HG03457 (cell line): ENCODE data around the gene FOXJ2.
"Not testable (repeated sequence)": the region's sequence is repeated elsewhere in the genome, so short reads cannot be mapped to it uniquely, and the experiment has no call there.

Experiments
- ATAC-seq: cut with Tn5 transposase; IDR thresholded peaks from one replicate; pipeline ENCODE4 v1.9.1; 2021; ENCODE audit warnings: moderate number of reproducible peaks; ENCODE audit not compliant: unreplicated experiment

The FOXJ2 gene

DNA sequence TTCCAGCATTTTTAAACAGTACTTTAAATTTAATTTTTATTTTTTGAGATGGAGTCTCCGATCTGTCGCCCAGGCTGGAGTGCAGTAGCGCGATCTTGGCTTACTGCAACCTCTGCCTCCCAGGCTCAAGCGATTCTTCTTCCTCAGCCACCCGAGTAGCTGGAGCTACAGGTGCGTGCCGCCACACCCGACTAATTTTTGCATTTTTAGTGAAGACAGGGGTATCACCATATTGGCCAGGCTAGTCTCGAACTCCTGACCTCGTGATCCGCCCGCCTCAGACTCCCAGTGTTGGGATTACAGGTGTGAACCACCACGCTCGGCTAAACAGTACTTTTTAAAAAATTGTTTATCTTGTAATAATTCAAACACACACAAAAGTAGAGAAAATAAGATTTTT is 4.2 kb upstream of the FOXJ2 start:
- no peak for ATAC-seq

DNA sequence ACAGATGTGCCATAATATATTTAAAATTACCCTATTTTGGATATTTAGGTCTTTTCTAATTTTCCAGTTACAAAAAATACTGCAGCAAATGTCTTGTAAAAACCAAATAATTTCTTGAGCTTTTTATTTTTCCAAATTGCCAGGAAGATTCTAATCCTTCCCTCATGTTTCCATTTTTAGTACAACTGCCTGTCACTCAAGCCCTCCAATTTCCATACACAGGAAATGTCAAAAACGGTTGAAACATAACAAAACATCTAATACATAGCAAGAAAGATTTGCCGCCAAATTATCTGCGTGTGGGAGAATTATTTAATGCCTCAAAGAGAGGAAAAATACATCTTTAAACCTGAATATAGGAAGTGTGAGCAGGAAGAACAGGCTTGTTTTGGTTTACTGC is 2.3 kb upstream of the FOXJ2 start:
- no peak for ATAC-seq

DNA sequence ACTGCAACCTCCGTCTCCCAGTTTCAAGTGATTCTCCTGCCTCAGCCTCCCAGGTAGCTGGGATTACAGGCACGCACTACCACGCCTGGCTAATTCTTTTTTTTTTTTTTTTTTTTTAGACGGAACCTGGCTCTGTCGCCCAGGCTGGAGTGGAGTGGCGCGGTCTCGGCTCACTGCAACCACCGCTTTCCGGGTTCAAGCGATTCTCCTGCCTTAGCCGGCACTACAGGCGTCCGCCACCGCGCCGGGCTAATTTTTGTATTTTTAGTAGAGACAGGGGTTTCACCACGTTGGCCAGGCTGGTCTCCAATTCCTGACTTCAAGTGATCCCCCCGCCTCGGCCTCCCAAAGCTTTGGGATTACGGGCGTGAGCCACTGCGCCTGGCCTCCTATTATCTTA is 1.5 kb upstream of the FOXJ2 start:
- ATAC-seq, result not testable (repeated sequence)

DNA sequence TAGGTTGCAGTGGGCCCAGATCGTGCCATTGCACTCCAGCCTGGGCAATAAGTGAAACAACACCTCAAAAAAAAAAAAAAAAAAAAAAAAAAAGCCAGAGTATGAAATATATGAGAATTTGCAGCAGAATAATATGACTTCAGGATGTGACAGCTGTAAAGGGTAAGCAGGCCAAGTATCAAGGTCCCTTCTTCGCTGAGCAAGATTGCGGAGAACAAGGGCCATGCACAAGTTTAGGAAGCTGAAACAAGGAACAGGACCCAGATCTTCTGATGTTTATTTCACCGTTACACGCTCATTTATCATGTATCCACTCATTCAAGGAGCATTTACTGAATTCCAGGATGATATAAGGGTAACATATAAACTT is 659 bp upstream of the FOXJ2 start:
- ATAC-seq, result no peak

DNA sequence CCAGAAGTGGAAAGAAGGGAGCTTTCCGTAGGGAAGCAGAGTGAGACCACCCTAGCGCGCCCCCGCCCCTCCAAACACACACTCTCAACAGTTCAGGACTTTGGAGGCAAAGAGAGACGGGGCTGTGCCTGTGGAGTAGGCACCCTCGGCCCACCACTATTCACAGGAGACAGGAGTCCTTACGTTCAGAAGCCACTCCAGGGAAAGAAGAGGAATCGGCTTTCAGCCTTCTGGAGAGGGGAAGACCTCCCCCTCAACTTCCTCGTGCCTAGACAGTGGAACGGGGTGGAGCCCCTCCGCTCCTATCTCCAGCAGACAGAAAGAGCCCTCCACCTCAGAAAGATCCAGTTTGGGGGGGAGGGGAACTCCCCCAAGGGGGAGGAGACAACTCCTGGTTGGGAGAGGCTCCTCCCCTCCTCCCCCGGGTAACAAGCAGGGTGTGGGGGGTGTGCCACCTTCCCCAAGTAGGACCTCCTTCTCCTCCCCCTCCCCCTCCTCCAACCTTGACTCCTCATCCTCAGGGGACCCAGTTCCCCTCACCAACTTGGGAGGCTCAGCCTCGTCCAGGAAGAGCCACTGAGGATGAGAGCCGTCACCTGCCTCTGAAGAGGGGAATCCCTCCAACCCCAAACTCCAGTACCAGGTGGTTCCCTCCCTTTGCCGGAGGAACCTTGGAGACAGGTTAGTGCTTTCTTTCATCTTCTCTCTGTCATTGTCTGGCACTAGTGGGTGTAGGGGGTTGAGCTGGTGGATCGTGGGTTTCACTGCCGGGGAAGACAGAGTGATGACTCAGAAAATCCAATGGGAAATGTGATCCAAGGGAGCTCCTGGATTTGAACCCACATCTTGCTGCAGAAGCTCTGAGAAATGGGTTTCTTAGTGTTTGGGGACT is 883 bp downstream of the FOXJ2 start:
- ATAC-seq, result no peak

DNA sequence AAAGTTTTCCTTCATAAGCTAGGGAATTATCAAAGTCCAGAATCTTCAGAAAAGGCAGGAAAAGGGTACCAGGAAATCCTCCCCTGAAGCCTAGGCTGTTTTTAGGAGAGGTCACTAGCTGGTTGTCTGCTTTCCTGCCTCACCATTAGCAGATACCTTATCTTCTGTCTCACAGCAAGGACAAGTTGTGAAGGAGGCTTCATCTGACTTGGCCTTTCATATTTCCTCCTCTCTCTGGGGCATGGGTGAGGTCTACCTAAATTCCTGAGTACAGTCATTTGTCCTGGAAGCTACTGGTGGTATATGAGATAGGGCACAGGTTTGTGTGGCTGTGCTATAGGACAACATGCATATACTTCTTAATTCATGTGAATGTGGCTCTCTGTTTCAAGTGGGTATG is 2.3 kb downstream of the FOXJ2 start:
- no peak for ATAC-seq

DNA sequence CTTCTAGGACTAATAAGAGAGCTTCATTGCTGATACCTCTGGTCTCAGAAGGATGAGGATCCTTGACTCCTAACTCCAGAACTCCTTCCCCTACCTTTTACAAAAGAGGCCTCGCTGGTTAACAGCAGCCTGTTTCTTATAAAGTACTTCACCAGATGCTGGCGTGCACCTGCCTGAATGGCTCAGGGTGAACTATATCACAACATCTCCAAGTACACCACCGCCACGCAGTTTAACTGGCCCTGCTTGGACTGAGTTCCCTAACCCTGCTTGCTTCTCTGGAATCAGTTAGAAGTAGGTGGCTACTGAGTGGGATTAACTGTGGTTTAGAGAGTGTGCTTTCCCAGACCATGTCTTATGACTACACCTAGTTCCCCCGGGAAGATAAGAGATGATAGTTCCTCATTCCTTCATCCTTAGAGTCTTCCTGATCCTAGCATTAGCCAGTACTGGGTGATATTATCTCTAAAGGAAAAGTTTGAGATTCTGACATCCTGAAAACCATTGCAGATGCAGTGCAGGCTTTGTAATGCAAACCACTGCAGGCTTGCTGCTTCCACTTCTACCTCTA is 3.0 kb downstream of the FOXJ2 start:
- ATAC-seq, result no peak

DNA sequence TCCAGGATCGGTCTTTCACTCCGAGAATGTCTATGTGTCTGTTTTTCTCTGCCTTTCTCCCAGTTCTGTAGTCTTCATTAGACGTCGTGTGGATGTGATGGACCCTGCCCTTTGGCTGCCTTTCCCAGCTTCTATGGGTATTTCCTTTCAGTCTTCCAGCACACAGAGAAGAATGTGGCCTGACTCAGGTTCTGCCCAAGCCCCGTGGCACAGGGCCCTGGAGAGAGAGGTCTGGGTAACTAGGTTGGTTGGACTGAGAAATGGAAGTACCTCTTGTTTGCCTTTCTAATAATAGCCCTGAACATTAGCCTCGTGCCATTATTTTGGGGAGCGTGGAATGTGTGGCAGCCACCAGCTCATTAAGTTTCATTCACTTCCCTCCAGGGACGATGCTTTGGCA is 3.8 kb downstream of the FOXJ2 start:
- no peak for ATAC-seq

DNA sequence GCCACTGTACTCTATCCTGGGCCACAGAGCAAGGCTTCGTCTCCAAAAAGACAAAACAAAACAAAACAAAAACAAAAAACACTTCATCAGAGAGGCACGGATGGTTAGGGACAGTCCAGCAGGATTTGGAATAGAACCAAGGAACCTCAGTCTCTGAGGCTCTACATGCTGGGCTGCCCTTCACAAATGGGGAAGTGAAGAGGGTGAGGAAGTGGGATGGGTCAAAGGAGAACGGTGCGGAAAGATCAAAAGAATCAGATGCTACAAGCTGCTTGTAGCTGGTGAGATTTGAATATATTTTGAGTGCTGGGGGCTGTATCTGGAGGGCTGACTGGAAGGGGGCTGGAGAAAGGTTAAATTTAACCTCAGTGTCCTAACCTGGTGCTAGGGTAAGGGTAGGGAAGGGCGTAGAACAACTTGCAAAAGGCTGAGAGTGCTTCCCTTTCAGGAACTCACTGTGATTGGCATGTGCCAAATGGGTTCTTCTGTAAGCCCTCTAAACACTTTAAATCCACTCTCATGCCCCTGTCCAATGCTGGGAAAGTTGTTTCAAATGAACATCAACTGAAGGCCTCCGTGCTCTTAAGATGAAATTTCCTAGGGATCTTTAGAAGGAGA is 4.6 kb downstream of the FOXJ2 start:
- no peak for ATAC-seq

DNA sequence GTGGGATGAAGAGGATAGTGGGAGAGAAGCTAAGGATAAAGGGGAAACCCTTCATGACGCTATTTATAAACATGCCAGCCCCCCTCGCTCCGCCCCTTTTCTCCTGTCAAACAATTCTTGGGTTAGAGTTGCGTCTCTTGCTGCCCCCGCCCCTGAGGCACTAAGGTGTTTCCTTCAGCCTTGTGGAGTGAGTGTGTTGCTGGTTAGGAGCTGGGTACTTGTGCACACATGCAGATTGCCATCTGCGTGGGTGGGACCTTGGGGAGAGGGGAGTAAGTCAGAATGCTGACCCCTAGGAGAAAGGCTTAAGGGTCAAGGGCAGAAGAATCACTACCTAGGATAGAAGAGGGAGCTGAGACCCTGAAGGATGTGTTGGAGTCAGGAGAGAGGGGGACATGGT is 5.4 kb downstream of the FOXJ2 start:
- no peak for ATAC-seq

DNA sequence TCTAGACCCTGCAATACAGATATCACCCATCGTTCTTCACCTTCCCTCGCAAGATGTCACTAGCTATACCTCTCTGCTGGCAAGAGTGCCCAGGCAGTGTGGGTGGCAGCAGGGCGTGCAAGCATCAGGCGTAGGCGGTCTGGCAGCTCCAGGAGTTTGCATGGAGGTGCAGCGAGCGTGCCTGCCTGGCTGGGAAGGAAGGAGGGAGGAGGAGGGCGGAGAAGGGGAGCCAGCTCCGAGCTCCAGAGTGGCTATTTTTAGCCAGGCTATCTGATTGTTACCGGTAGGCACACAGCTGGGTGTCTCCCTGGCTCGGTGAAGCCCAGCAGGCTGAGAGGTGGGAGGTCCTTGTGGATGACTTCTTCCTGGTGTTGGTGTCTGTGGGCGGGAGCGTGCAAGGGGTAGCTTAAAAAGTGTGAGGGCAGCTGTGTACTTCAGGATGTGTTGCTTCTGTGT is 6.2 kb downstream of the FOXJ2 start:
- no peak for ATAC-seq

DNA sequence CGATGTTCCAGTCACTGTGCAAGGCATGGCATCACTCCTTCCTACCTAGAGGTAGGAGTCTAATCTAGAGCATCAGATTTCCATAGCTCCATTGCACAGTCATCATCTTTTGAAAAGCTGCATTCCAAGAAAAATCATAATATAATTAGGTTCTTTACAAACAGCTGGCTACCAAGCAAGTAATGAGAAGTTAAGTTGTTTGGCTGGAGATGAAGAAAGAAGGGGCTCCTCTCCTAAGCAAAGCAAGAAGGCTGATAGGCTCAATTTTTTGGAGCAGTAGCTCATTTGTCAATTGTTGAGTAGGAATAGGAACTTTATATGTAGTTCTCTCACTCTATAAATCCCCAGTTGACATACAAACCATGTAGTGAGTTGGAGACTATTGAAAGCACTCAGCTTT is 8.3 kb downstream of the FOXJ2 start:
- ATAC-seq, result no peak

DNA sequence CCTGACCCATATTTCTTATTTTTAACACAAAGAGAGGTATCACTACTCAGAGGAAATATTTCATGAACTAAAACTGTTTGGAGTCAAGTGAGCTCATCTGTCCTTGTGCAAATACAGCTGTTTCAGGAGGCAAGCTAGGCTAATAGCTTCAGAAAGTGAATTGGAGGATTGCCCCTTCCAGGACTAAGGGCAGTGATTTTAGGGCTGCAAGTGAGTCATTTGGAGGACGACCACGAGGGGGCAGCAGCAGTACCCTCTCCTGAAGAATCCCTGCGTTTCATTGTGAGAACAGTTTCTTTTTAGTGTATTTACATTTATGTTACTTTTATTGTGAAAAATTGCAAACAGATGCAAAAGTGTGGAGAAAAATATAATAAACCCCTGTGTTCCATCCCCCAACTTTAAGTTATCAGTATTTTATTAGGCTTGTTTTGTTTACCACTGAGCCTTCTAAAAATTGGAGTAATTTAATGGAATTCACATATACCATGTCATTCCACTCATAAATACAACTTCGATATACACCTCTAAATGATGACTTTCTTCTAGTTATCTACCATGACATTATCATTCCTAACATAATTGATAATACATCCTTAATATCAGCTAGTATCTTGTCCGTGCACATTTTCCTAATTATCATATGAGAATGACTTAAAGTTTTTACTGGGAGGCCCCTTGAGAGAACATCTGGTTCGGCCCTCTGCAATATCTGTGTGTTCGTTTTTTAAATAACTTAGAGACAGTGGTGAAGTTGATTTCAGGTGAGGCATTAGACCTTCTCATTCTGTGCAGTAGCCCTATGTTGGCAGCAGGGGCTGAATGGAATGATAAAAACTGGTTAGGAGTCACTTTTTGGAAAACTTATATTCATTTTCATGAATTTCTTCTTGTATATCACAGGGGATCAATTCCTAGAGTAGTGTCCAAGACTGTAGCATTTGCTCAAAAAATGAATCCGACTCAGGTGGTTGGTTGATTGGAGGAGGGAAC is 13.7 kb downstream of the FOXJ2 start:
- no peak for ATAC-seq

DNA sequence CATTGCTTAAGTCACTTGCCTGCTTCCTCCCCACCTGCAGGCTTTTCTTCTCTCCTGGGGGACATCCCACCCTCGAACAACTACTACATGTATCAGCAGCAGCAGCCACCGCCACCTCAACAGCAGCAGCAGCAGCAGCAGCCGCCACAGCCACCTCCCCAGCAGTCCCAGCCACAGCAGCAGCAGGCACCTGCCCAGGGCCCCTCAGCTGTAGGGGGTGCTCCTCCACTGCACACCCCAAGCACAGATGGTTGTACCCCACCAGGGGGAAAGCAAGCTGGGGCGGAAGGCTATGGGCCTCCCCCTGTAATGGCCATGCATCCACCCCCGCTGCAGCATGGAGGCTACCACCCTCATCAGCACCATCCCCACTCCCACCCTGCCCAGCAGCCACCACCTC is 15.3 kb downstream of the FOXJ2 start:
- ATAC-seq, result no peak

DNA sequence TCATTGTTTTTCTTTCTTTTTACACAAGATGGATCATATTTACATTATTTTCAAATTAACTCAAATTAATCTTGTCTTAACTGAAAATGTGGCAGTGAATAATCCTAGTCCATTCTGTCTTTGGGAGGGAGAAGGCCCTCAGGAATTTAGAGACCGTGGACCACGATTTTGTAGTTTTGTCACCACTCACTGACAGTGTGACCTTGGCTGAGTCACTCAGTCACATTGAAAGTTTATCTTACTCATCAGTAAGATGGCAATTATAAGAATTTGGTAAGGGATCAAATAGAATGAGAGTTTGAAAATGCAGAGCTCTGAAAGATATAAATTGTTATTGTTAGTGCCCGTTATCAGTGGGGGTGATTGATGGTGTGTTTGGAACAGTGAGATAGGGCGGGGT is 16.4 kb downstream of the FOXJ2 start:
- ATAC-seq, result no peak

DNA sequence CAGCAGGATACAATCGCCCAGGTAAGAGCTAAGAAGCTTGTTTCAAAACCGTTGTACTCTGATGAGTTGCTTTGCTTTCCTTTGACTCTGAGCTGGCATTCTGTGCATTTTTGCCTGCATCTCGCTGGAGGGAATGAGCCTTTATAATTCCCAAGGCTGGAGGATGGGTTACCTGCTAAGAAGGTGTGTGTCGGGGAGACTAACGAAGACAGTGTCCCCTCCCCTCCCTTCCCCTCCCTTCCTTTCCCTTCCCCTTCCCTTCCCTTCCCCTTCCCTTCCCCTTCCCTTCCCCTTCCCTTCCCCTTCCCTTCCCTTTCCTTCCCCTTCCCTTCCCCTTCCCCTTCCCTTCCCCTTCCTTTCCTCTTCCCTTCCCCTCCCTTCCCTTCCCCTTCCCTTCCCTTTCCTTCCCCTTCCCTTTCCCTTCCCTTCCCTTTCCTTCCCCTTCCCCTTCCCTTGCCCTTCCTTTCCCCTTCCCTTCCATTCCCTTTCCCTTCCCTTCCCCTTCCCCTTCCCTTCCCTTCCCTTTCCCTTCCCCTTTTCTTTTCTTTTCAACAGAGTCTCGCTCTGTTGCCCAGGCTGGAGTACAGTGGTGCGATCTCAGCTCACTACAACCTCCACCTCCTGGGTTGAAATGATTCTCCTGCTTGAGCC is 18.2 kb downstream of the FOXJ2 start:
- ATAC-seq, result no peak

DNA sequence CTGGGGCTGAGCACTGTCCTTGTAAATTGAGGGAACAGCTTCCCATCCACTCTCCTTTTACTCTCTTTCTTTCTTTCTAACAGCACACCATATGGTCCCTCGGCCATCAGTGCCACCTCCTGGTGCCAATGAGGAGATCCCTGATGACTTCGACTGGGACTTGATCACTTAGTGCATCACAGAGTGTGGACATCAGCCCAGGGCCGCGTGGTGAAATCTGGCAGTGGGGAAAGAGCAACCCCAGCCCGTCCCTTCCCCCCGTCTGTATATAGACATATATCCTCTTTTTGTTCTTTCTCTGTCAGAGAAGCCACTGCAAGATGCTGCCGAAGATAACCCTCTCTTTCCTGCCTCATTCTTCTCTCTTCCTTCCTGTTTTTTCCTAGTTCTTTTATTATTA is 20.2 kb downstream of the FOXJ2 start:
- no peak for ATAC-seq

DNA sequence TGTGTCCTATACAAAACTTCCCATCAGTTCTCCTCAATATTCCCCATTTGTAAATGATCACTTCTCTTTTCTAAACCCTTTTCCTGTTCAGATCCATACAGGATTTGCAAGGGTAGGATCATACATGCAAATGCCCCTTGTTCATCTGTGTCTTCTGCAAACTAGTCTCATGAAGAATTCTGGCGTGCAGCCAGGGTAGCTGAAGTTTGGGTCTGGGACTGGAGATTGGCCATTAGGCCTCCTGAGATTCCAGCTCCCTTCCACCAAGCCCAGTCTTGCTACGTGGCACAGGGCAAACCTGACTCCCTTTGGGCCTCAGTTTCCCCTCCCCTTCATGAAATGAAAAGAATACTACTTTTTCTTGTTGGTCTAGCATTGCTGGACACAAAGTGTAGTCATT is 22.3 kb downstream of the FOXJ2 start:
- no peak for ATAC-seq

DNA sequence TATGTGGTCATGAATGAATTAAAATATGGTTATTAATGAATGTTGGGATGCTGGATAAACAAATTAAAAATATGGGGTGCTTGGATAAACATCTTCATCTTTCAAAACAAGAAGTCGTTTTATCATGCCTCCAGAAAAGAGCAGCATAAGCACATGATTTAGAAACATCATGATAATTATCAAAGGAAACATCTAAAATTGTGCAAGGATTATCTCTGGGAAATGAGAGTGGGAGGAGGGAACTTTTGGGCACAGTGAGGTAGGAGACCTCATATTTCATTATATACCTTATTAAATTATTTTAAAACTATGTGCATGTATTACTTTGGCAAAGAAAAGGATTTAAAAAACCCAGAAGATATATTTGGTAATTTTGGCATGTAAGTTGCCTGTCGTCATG is 24.8 kb downstream of the FOXJ2 start:
- no peak for ATAC-seq

DNA sequence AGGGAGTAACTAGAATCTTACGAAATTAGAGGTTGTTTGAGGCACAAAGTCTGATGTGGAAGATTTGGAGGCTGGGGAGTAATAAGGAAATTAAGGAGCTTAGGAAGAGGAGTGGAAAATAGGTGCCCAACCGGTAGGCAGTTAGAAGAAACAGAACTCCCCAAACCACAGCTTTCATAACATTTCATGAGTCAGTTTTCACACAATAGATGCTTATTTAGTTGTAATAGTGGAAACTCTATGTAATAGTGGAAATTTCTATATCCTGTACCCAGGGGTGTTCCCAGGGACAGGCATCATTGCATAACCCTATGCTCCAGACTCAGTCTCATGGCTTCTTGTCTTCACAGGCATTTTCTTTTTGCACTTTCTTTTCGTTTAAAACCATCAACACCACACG is 25.3 kb downstream of the FOXJ2 start:
- no peak for ATAC-seq

DNA sequence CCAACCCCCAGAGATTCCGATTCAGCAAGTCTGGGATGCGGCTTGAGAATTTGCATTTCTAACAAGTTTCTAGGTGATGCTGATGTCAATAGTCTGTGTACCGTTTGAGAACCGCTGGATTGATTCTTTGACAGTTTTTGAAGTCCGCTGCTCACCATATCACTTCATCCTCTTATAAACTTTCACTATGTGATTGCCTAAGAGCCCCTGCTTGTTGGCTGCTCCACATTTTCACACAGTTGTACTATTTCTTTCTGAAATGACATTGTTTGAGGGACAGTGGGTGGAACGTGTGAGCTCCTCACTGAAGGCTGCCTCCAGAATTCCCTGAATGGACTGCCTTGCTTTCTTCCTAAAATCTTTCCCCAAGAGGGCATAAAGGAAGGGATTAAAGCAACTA is 26.0 kb downstream of the FOXJ2 start:
- ATAC-seq, result no peak
